PC-3 (cell line): ENCODE results near the gene TRIM75. TPM values are rescaled to one million over a fixed set of nuclear protein-coding genes. Genes with fewer than 3 reads are reported as not detected.

Experiments used
- ATAC-seq: fragments of 200-7000 bp; cut with Tn5 transposase; 2 replicates; pipeline ENCODE4 v1.9.1; 2020; ENCODE audit warnings: mild to moderate bottlenecking, moderate library complexity
- BruUV-seq: library from RNA; stranded (reverse); fragments of 400-500 nt; replicated peaks from 2 replicates; lab custom pipeline; 2021; lab: Mats Ljungman, UMichigan
- CTCF ChIA-PET: fragments of 300-600 bp; sonication (Branson Sonifier 250); formaldehyde crosslinking; loops from one replicate; lab custom pipeline; 2022; ENCODE audit warnings: antibody characterized with exemption; lab: Charles Lee
- POLR2A ChIA-PET: fragments of 300-600 bp; sonication (Branson Sonifier 250); formaldehyde crosslinking; loops from one replicate; lab custom pipeline; 2022; ENCODE audit warnings: antibody characterized with exemption; ENCODE audit not compliant: unreplicated experiment; lab: Charles Lee
- DNase-seq: peaks from one replicate; pipeline ENCODE4 v3.0.0-alpha.2; 2015
- H2AFZ ChIP-seq: fragments of 300-600 bp; sonication (generic); 2 replicates; pipeline ENCODE4 v1.6.0; 2016; ENCODE audit warnings: antibody characterized with exemption, low read length
- H3F3A ChIP-seq: fragments of 300-600 bp; sonication (generic); one replicate; pipeline ENCODE4 v1.6.0; 2017; ENCODE audit warnings: antibody characterized with exemption, low read length, control low read depth, mild to moderate bottlenecking; ENCODE audit not compliant: unreplicated experiment
- H3K27ac ChIP-seq: fragments of 300-600 bp; sonication (generic); 2 replicates; pipeline ENCODE4 v1.5.1; 2016; ENCODE audit warnings: mild to moderate bottlenecking, low read length
- H3K27me3 ChIP-seq: fragments of 300-600 bp; sonication (generic); 2 replicates; pipeline ENCODE4 v1.6.1; 2016; ENCODE audit warnings: low read length, mixed read lengths
- H3K36me3 ChIP-seq: fragments of 300-600 bp; sonication (generic); 2 replicates; pipeline ENCODE4 v1.6.1; 2016; ENCODE audit warnings: low read depth, mixed run types, low read length, mixed read lengths
- H3K4me1 ChIP-seq: fragments of 300-600 bp; sonication (generic); 2 replicates; pipeline ENCODE4 v1.5.1; 2016; ENCODE audit warnings: low read length; ENCODE audit not compliant: insufficient read depth
- H3K4me2 ChIP-seq: fragments of 300-600 bp; sonication (generic); 2 replicates; pipeline ENCODE4 v1.6.0; 2016; ENCODE audit warnings: low read length
- H3K4me3 ChIP-seq: fragments of 300-600 bp; sonication (generic); 2 replicates; pipeline ENCODE4 v1.5.1; 2016; ENCODE audit warnings: mild to moderate bottlenecking, low read length, mixed read lengths
- H3K79me2 ChIP-seq: fragments of 300-600 bp; sonication (generic); 2 replicates; pipeline ENCODE4 v1.6.1; 2017; ENCODE audit warnings: low read length, mixed read lengths
- H3K9ac ChIP-seq: fragments of 300-600 bp; sonication (generic); 2 replicates; pipeline ENCODE4 v1.6.0; 2016; ENCODE audit warnings: mild to moderate bottlenecking, low read length
- H3K9me2 ChIP-seq: fragments of 300-600 bp; sonication (generic); replicated peaks from 2 replicates; pipeline ENCODE4 v1.6.1; 2016; ENCODE audit warnings: mixed run types, low read length, mixed read lengths
- H3K9me3 ChIP-seq: fragments of 300-600 bp; sonication (generic); 2 replicates; pipeline ENCODE4 v1.6.1; 2016; ENCODE audit warnings: low read length, mixed read lengths
- H4K20me1 ChIP-seq: fragments of 300-600 bp; sonication (generic); 2 replicates; pipeline ENCODE4 v1.6.1; 2016; ENCODE audit warnings: low read length, mixed read lengths
- EZH2 ChIP-seq: fragments of 300-600 bp; sonication (generic); IDR thresholded peaks from one replicate; pipeline ENCODE4 v1.6.1; 2017; ENCODE audit warnings: antibody characterized with exemption, mild to moderate bottlenecking, low read length; ENCODE audit not compliant: unreplicated experiment
- EZH2phosphoT487 ChIP-seq: fragments of 300-600 bp; sonication (generic); IDR thresholded peaks from 2 replicates; pipeline ENCODE4 v1.6.1; 2018; ENCODE audit warnings: mild to moderate bottlenecking, antibody characterized with exemption, low read length, borderline replicate concordance
- intact Hi-C: fragments of 100-400 bp; cut with micrococcal nuclease; formaldehyde crosslinking; loops from 2 replicates; pipeline ENCODE4 v1.9.0; 2023
- total RNA-seq: library from RNA; depleted of rRNA; stranded (reverse); fragments of >200 nt; gene quantifications from 2 replicates; pipeline ENCODE4 v1.2.3, GENCODE V29; 2014
- TF ChIP-seq, protein P1 (sequence below): fragments of 300-600 bp; sonication (generic); conservative IDR thresholded peaks from 2 replicates; pipeline ENCODE4 v1.5.1; 2017; ENCODE audit warnings: antibody characterized with exemption, low read depth, mild to moderate bottlenecking, low read length

The TRIM75 gene
- total RNA-seq, 1 experiment from 2014 or later: not detected

DNA sequence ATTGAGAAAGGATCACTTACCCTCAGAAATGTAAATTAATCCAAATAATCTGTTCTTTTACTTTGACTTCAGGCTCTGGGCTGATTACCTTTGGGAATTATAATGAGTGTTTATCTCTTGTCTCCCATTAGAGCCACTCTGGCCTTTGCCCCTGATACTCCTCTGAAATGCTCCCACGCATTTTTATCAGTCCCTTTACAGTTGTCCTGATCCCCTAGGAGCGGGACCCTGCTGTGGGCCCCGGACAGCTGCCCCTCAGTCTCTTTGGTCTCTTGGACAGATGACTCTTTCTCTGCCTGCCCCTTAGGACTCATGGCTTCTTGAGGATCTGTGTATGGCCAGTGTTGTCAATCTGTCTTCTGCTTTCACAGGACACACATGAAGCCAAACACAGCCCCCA lies 1.0 kb upstream of the TRIM75 start:
- ChIA-PET CTCF (no interaction called here), POLR2A (no interaction called here)
- H3K4me3 ChIP-seq: no peak overlapping the region
- no peaks in the 10 kb centered on the region for H3K79me2 ChIP-seq
- intact Hi-C loops: no loop called here
- ATAC-seq: no peak
- no peaks in the 10 kb centered on the region for H3K27me3 ChIP-seq
- H3K9me2 ChIP-seq: no peaks in the 10 kb centered on the region
- H3K36me3 ChIP-seq: no peaks in the 10 kb centered on the region
- no peak for DNase-seq
- H3K4me1 ChIP-seq: no peaks in the 10 kb centered on the region
- H3K9me3 ChIP-seq: no peaks in the 10 kb centered on the region
- no peak overlapping the region for H3K27ac ChIP-seq
- TF ChIP-seq, protein P1, sequence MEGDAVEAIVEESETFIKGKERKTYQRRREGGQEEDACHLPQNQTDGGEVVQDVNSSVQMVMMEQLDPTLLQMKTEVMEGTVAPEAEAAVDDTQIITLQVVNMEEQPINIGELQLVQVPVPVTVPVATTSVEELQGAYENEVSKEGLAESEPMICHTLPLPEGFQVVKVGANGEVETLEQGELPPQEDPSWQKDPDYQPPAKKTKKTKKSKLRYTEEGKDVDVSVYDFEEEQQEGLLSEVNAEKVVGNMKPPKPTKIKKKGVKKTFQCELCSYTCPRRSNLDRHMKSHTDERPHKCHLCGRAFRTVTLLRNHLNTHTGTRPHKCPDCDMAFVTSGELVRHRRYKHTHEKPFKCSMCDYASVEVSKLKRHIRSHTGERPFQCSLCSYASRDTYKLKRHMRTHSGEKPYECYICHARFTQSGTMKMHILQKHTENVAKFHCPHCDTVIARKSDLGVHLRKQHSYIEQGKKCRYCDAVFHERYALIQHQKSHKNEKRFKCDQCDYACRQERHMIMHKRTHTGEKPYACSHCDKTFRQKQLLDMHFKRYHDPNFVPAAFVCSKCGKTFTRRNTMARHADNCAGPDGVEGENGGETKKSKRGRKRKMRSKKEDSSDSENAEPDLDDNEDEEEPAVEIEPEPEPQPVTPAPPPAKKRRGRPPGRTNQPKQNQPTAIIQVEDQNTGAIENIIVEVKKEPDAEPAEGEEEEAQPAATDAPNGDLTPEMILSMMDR: no peak
- no TSS peak for BruUV-seq
- H4K20me1 ChIP-seq: no peaks in the 10 kb centered on the region
- H3F3A ChIP-seq: no peaks in the 10 kb centered on the region
- no peak overlapping the region for H3K9ac ChIP-seq
- no peak overlapping the region for H3K4me2 ChIP-seq
- no peak overlapping the region for H2AFZ ChIP-seq

GRCh38 chr4:165055601-165056000 lies 1.9 kb downstream of the TRIM75 start:
- Histone ChIP-seq H3K27me3 (no peaks in the 10 kb centered on the region), H3K79me2 (no peaks in the 10 kb centered on the region), H3K27ac (no peak overlapping the region), H2AFZ (no peak overlapping the region), H3F3A (no peaks in the 10 kb centered on the region), H3K9ac (no peak overlapping the region), H3K9me3 (no peaks in the 10 kb centered on the region), H3K36me3 (no peaks in the 10 kb centered on the region), H3K9me2 (no peaks in the 10 kb centered on the region), H3K4me3 (no peak overlapping the region), H3K4me2 (no peak overlapping the region), H4K20me1 (no peaks in the 10 kb centered on the region), H3K4me1 (no peaks in the 10 kb centered on the region)
- TF ChIP-seq EZH2: no peak
- no peak for TF ChIP-seq EZH2phosphoT487
- TF ChIP-seq, protein P1: no peak
- no TSS peak for BruUV-seq
- ATAC-seq (no peak), DNase-seq (no peak)
- CTCF ChIA-PET: no interaction called here
- POLR2A ChIA-PET: no interaction called here
- intact Hi-C loops: no loop called here

GRCh38 chr4:165058666-165059065 lies 5.0 kb downstream of the TRIM75 start:
- H3K4me1 ChIP-seq: no peaks in the 10 kb centered on the region
- H4K20me1 ChIP-seq: no peaks in the 10 kb centered on the region
- intact Hi-C loops: no loop called here
- H3K27me3 ChIP-seq: no peaks in the 10 kb centered on the region
- ATAC-seq (no peak), DNase-seq (no peak)
- ChIA-PET POLR2A (no interaction called here), CTCF (no interaction called here)
- H3K79me2 ChIP-seq: no peaks in the 10 kb centered on the region
- no peak overlapping the region for H3K4me2 ChIP-seq
- no peak overlapping the region for H3K27ac ChIP-seq
- H2AFZ ChIP-seq: no peak overlapping the region
- TF ChIP-seq EZH2: no peak
- TF ChIP-seq EZH2phosphoT487: no peak
- no peak overlapping the region for H3K4me3 ChIP-seq
- no peaks in the 10 kb centered on the region for H3K36me3 ChIP-seq
- no peaks in the 10 kb centered on the region for H3K9me3 ChIP-seq
- no TSS peak for BruUV-seq
- no peaks in the 10 kb centered on the region for H3K9me2 ChIP-seq
- no peaks in the 10 kb centered on the region for H3F3A ChIP-seq
- no peak overlapping the region for H3K9ac ChIP-seq
